ENCODE data around the gene UGT1A5.
"Not testable (repeated sequence)": the region's sequence is repeated elsewhere in the genome, so short reads cannot be mapped to it uniquely, and the experiment has no call there.

UGT1A5 gene

GRCh38 chr2:233745073-233745755 is 32.5 kb downstream of the UGT1A5 start:
- in situ Hi-C loops (cut with HindIII; ENCODE audit: low sequenced_read_pairs), result loop anchor here (5.0 kb wide), 1 partner anchor 62 kb away; no protein-coding TSS in a partner anchor

GRCh38 chr2:233745838-233746237 is 33.1 kb downstream of the UGT1A5 start:
- in situ Hi-C loops (cut with HindIII; ENCODE audit: low sequenced_read_pairs), result loop anchor here (5.0 kb wide), 1 partner anchor 61 kb away; no protein-coding TSS in a partner anchor

GRCh38 chr2:233746475-233747282 is 34.0 kb downstream of the UGT1A5 start:
- in situ Hi-C loops (cut with HindIII; ENCODE audit: low sequenced_read_pairs), result loop anchor here (5.0 kb wide), 1 partner anchor 61 kb away; no protein-coding TSS in a partner anchor

GRCh38 chr2:233747283-233747544 is 34.5 kb downstream of the UGT1A5 start:
- in situ Hi-C loops (cut with HindIII; ENCODE audit: low sequenced_read_pairs), result loop anchor here (5.0 kb wide), 1 partner anchor 60 kb away; no protein-coding TSS in a partner anchor

- in situ Hi-C loops (cut with HindIII; ENCODE audit: low sequenced_read_pairs), result not testable (repeated sequence)
Measured at GRCh38 chr2:233750689-233751088, 38.0 kb downstream of the UGT1A5 start.

GRCh38 chr2:233751212-233752009 is 38.7 kb downstream of the UGT1A5 start:
- in situ Hi-C loops (cut with HindIII; ENCODE audit: low sequenced_read_pairs), result not testable (repeated sequence)

- in situ Hi-C loops (cut with HindIII; ENCODE audit: low sequenced_read_pairs), result no loop called here
Measured at GRCh38 chr2:233754872-233755611, 42.3 kb downstream of the UGT1A5 start.

GRCh38 chr2:233756429-233757081 is 43.8 kb downstream of the UGT1A5 start:
- in situ Hi-C loops (cut with HindIII; ENCODE audit: low sequenced_read_pairs), result no loop called here

GRCh38 chr2:233758141-233758540 is 45.4 kb downstream of the UGT1A5 start:
- in situ Hi-C loops (cut with HindIII; ENCODE audit: low sequenced_read_pairs), result no loop called here

GRCh38 chr2:233758849-233759248 is 46.1 kb downstream of the UGT1A5 start:
- in situ Hi-C loops (cut with HindIII; ENCODE audit: low sequenced_read_pairs), result no loop called here

- in situ Hi-C loops (cut with HindIII; ENCODE audit: low sequenced_read_pairs), result no loop called here
Measured at GRCh38 chr2:233760043-233760442, 47.3 kb downstream of the UGT1A5 start, which contains the start of gene UGT1A1. Gene UGT1A1, plus strand, starts transcription at chr2:233760270. Its CDS starts 18 bp downstream, at chr2:233760288.

GRCh38 chr2:233761040-233761769 is 48.5 kb downstream of the UGT1A5 start:
- in situ Hi-C loops (cut with HindIII; ENCODE audit: low sequenced_read_pairs), result no loop called here

- in situ Hi-C loops (cut with HindIII; ENCODE audit: low sequenced_read_pairs), result no loop called here
Measured at GRCh38 chr2:233764264-233764663, 51.6 kb downstream of the UGT1A5 start.

GRCh38 chr2:233764761-233765160 is 52.1 kb downstream of the UGT1A5 start:
- in situ Hi-C loops (cut with HindIII; ENCODE audit: low sequenced_read_pairs), result no loop called here

- in situ Hi-C loops (cut with HindIII; ENCODE audit: low sequenced_read_pairs), result no loop called here
Measured at GRCh38 chr2:233766416-233766815, 53.7 kb downstream of the UGT1A5 start.

- in situ Hi-C loops (cut with HindIII; ENCODE audit: low sequenced_read_pairs), result no loop called here
Measured at GRCh38 chr2:233768076-233768475, 55.4 kb downstream of the UGT1A5 start.

- in situ Hi-C loops (cut with HindIII; ENCODE audit: low sequenced_read_pairs), result no loop called here
Measured at GRCh38 chr2:233769260-233769659, 56.6 kb downstream of the UGT1A5 start.

- in situ Hi-C loops (cut with HindIII; ENCODE audit: low sequenced_read_pairs), result loop anchor here (5.0 kb wide), 1 partner anchor 70 kb away; no protein-coding TSS in a partner anchor
Measured at GRCh38 chr2:233772153-233772552, 59.4 kb downstream of the UGT1A5 start.

GRCh38 chr2:233772583-233772982 is 59.9 kb downstream of the UGT1A5 start:
- in situ Hi-C loops (cut with HindIII; ENCODE audit: low sequenced_read_pairs), result loop anchor here (5.0 kb wide), 1 partner anchor 70 kb away; no protein-coding TSS in a partner anchor
